H1 (cell line): ENCODE data around the gene SLIRP. TPM values are rescaled to one million over a fixed set of nuclear protein-coding genes. Genes with fewer than 3 reads are reported as not detected.

Experiments used
- CTCF ChIA-PET: fragments of 300-600 bp; sonication (Branson Sonifier 250); formaldehyde crosslinking; loops from one replicate; lab custom pipeline; 2021; ENCODE audit not compliant: partially characterized antibody; lab: Charles Lee
- POLR2A ChIA-PET: fragments of 300-600 bp; sonication (Branson Sonifier 250); formaldehyde crosslinking; loops from one replicate; lab custom pipeline; 2021; ENCODE audit warnings: inconsistent platforms; ENCODE audit not compliant: partially characterized antibody; lab: Charles Lee
- DNase-seq, 2 experiments: peaks; one replicate each; pipeline versions ENCODE4 v3.0.0 to v3.0.0-alpha.2; 2010 to 2022; ENCODE audit warnings: low spot score in 2 of 2, low read depth in 1 of 2, mixed read lengths in 1 of 2
- FAIRE-seq: peaks from 2 replicates; lab custom pipeline; 2011; peaks lifted over from hg19 to GRCh38; lab: Jason Lieb, UNC
- H2AFZ ChIP-seq: 2 replicates; pipeline ENCODE4 v1.8.1; 2012; ENCODE audit warnings: low read length, inconsistent platforms
- H2AK5ac ChIP-seq: 2 replicates; pipeline ENCODE4 v1.6.1; 2013; ENCODE audit warnings: low read depth, low read length
- H2BK120ac ChIP-seq: replicated peaks from 2 replicates; pipeline ENCODE3; 2013; ENCODE audit warnings: low read depth, low read length, inconsistent platforms
- H2BK12ac ChIP-seq: 2 replicates; pipeline ENCODE4 v1.6.1; 2013; ENCODE audit warnings: low read depth, low read length
- H2BK15ac ChIP-seq: 2 replicates; pipeline ENCODE4 v1.6.1; 2013; ENCODE audit warnings: low read length
- H2BK20ac ChIP-seq: 2 replicates; pipeline ENCODE4 v1.6.1; 2013; ENCODE audit warnings: low read length
- H2BK5ac ChIP-seq: 2 replicates; pipeline ENCODE4 v1.6.1; 2013; ENCODE audit warnings: low read depth, low read length
- H3K14ac ChIP-seq: 2 replicates; pipeline ENCODE4 v1.6.1; 2013; ENCODE audit warnings: inconsistent platforms; ENCODE audit not compliant: insufficient read length
- H3K18ac ChIP-seq: 2 replicates; pipeline ENCODE4 v1.6.1; 2013; ENCODE audit warnings: low read length; ENCODE audit errors: extremely low read depth
- H3K23ac ChIP-seq: 2 replicates; pipeline ENCODE4 v1.6.1; 2013; ENCODE audit warnings: inconsistent platforms; ENCODE audit not compliant: insufficient read length
- H3K23me2 ChIP-seq: 2 replicates; pipeline ENCODE4 v1.6.1; 2013; ENCODE audit warnings: low read depth, low read length
- H3K27ac ChIP-seq: 2 replicates; pipeline ENCODE4 v1.6.1; 2011; ENCODE audit warnings: low read depth, low read length, inconsistent platforms
- H3K27me3 ChIP-seq, 4 experiments: replicated peaks in 1 of 4; 1 replicate in 1 of 4; 2 replicates in 3 of 4; pipeline versions ENCODE4 v1.6.1 to v1.8.1; 2011 to 2013; ENCODE audit warnings: low read length in 3 of 4, mild to moderate bottlenecking in 3 of 4, inconsistent platforms in 2 of 4, mixed read lengths in 2 of 4, moderate library complexity in 1 of 4; ENCODE audit not compliant: control insufficient read depth in 3 of 4, insufficient read depth in 3 of 4; ENCODE audit errors: extremely low read depth in 1 of 4
- H3K36me3 ChIP-seq, 4 experiments: 2 replicates each; pipeline versions ENCODE4 v1.6.1 to v1.8.1; 2011 to 2013; ENCODE audit warnings: mild to moderate bottlenecking in 4 of 4, low read length in 3 of 4, moderate library complexity in 2 of 4, control low read depth in 1 of 4, inconsistent platforms in 1 of 4; ENCODE audit not compliant: insufficient read depth in 4 of 4, control insufficient read depth in 2 of 4
- H3K4ac ChIP-seq: replicated peaks from 2 replicates; pipeline ENCODE3; 2013; ENCODE audit warnings: low read length, low read depth, mixed read lengths, inconsistent platforms; ENCODE audit not compliant: insufficient read length
- H3K4me1 ChIP-seq, 4 experiments: replicated peaks in 1 of 4; 1 replicate in 1 of 4; 2 replicates in 3 of 4; pipeline versions ENCODE4 v1.6.1 to v1.8.1; 2011 to 2013; ENCODE audit warnings: low read length in 3 of 4, inconsistent platforms in 2 of 4, mixed read lengths in 1 of 4; ENCODE audit not compliant: insufficient read depth in 4 of 4, control insufficient read depth in 3 of 4
- H3K4me2 ChIP-seq, 2 experiments: 2 replicates each; pipeline versions ENCODE4 v1.6.1 to v1.8.1; 2011 to 2013; ENCODE audit warnings: low read depth in 2 of 2, low read length in 2 of 2, control low read depth in 1 of 2, inconsistent platforms in 1 of 2, mild to moderate bottlenecking in 1 of 2; ENCODE audit not compliant: insufficient read depth in 1 of 2
- H3K4me3 ChIP-seq, 4 experiments: fragments of 200-600, 300-600 bp in 1 of 4; sonication (generic), shearing (Covaris generic), sonication (Bioruptor Twin) in 1 of 4; 2 replicates each; pipeline versions ENCODE4 v1.5.1 to v1.8.1; 2011 to 2016; ENCODE audit warnings: low read length in 4 of 4, low read depth in 3 of 4, control low read depth in 2 of 4, inconsistent platforms in 2 of 4, mild to moderate bottlenecking in 2 of 4, mixed read lengths in 1 of 4, moderate library complexity in 1 of 4; ENCODE audit not compliant: insufficient read depth in 2 of 4; ENCODE audit errors: extremely low read depth in 1 of 4
- H3K56ac ChIP-seq: replicated peaks from 2 replicates; pipeline ENCODE3; 2013; ENCODE audit warnings: low read depth, mild to moderate bottlenecking, mixed read lengths, low read length, inconsistent platforms; ENCODE audit not compliant: insufficient read length
- H3K79me1 ChIP-seq: 2 replicates; pipeline ENCODE4 v1.6.1; 2013; ENCODE audit warnings: low read depth, low read length, control low read depth
- H3K79me2 ChIP-seq, 2 experiments: 2 replicates each; pipeline versions ENCODE4 v1.6.1 to v1.8.1; 2012 to 2013; ENCODE audit warnings: low read length in 2 of 2, mild to moderate bottlenecking in 2 of 2, inconsistent platforms in 1 of 2; ENCODE audit not compliant: insufficient read depth in 2 of 2, control insufficient read depth in 1 of 2
- H3K9ac ChIP-seq, 4 experiments: replicated peaks in 1 of 4; 1 replicate in 1 of 4; 2 replicates in 3 of 4; pipeline versions ENCODE4 v1.6.1 to v1.8.1; 2011 to 2013; ENCODE audit warnings: low read depth in 3 of 4, low read length in 3 of 4, control low read depth in 2 of 4, mild to moderate bottlenecking in 2 of 4, moderate library complexity in 2 of 4, inconsistent platforms in 1 of 4; ENCODE audit errors: extremely low read depth in 1 of 4
- H3K9me3 ChIP-seq, 2 experiments: 2 replicates each; pipeline versions ENCODE4 v1.6.1 to v1.8.1; 2012 to 2013; ENCODE audit warnings: mild to moderate bottlenecking in 2 of 2, moderate library complexity in 2 of 2, control low read depth in 1 of 2, inconsistent platforms in 1 of 2, low read depth in 1 of 2, low read length in 1 of 2, mixed read lengths in 1 of 2; ENCODE audit not compliant: insufficient read depth in 2 of 2
- H4K20me1 ChIP-seq, 2 experiments: replicated peaks in 1 of 2; 2 replicates each; pipeline versions ENCODE3 to v1.8.1; 2011 to 2013; ENCODE audit warnings: inconsistent platforms in 2 of 2, low read length in 2 of 2, mild to moderate bottlenecking in 1 of 2; ENCODE audit not compliant: insufficient read depth in 2 of 2, control insufficient read depth in 1 of 2
- H4K5ac ChIP-seq: 2 replicates; pipeline ENCODE4 v1.6.1; 2013; ENCODE audit warnings: low read length, low read depth, mixed read lengths, inconsistent platforms; ENCODE audit not compliant: insufficient read length
- H4K8ac ChIP-seq: 2 replicates; pipeline ENCODE4 v1.8.0; 2013; ENCODE audit warnings: mild to moderate bottlenecking, moderate library complexity, low read length, inconsistent platforms; ENCODE audit not compliant: insufficient read depth; ENCODE audit errors: extremely low read depth
- H4K91ac ChIP-seq: replicated peaks from 2 replicates; pipeline ENCODE3; 2013; ENCODE audit warnings: low read length, mixed read lengths, inconsistent platforms; ENCODE audit not compliant: insufficient read length
- BRCA1 ChIP-seq: IDR thresholded peaks from 2 replicates; pipeline ENCODE4 v1.6.1; 2012; ENCODE audit warnings: low read depth, low read length, improper control_type of control experiment
- EP300 ChIP-seq, 2 experiments: IDR thresholded peaks; 1 replicate in 1 of 2; 2 replicates in 1 of 2; pipeline ENCODE4 v1.6.1; 2011 to 2012; ENCODE audit warnings: low read depth in 2 of 2, low read length in 2 of 2, mild to moderate bottlenecking in 2 of 2, borderline replicate concordance in 1 of 2, inconsistent platforms in 1 of 2, moderate library complexity in 1 of 2
- HDAC2 ChIP-seq, 2 experiments: fragments of 300-600 bp in 1 of 2; sonication (generic) in 1 of 2; IDR thresholded peaks; 2 replicates each; pipeline ENCODE4 v1.6.1; 2011 to 2012; ENCODE audit warnings: low read depth in 2 of 2, low read length in 2 of 2, mild to moderate bottlenecking in 2 of 2, moderate library complexity in 2 of 2, borderline replicate concordance in 1 of 2, inconsistent platforms in 1 of 2
- PHF8 ChIP-seq: fragments of 200-600 bp; sonication (generic); conservative IDR thresholded peaks from 2 replicates; pipeline ENCODE4 v1.7.1; 2012; ENCODE audit warnings: low read depth, mild to moderate bottlenecking, inconsistent platforms, low read length, moderate library complexity
- POLR2A ChIP-seq, 2 experiments: IDR thresholded peaks; 1 replicate in 1 of 2; 2 replicates in 1 of 2; pipeline ENCODE4 v1.6.1; 2011; ENCODE audit warnings: low read depth in 2 of 2, low read length in 2 of 2, mild to moderate bottlenecking in 2 of 2; ENCODE audit errors: control extremely low read depth in 1 of 2
- RAD21 ChIP-seq, 2 experiments: IDR thresholded peaks in 1 of 2; conservative IDR thresholded peaks in 1 of 2; 2 replicates each; pipeline ENCODE4 v1.6.1; 2011; ENCODE audit warnings: low read depth in 2 of 2, low read length in 2 of 2, improper control_type of control experiment in 1 of 2, inconsistent platforms in 1 of 2, mild to moderate bottlenecking in 1 of 2, moderate library complexity in 1 of 2
- RFX5 ChIP-seq: IDR thresholded peaks from 2 replicates; pipeline ENCODE4 v1.6.1; 2011; ENCODE audit warnings: low read depth, low read length, improper control_type of control experiment, borderline replicate concordance
- SIRT6 ChIP-seq: IDR thresholded peaks from one replicate; pipeline ENCODE4 v1.7.1; 2012; ENCODE audit warnings: low read length, inconsistent platforms
- WGBS, 2 experiments: shearing (Covaris generic) in 1 of 2; methylation state at CpG; one replicate each; pipeline versions ENCODE4 v1.1.6 to v1.1.7; 2013 to 2015; ENCODE audit warnings: low lambda C conversion rate in 2 of 2, mixed read lengths in 2 of 2, inconsistent platforms in 1 of 2, low coverage in 1 of 2, missing lambda C conversion rate in 1 of 2; ENCODE audit not compliant: insufficient replicate concordance in 2 of 2, insufficient coverage in 1 of 2, insufficient read length in 1 of 2; ENCODE audit errors: extremely low coverage in 1 of 2, missing lambda C conversion rate in 1 of 2; 5-methylcytosine and 5-hydroxymethylcytosine counted together
- polyA plus RNA-seq, 7 experiments: library from polyadenylated mRNA; depleted of rRNA in 3 of 7; stranded (reverse) in 5 of 7; unstranded in 2 of 7; fragments of >200 nt in 5 of 7; fragments of 200-250 nt in 2 of 7; gene quantifications; 1 replicate in 5 of 7; 2 replicates in 1 of 7; 4 replicates in 1 of 7; pipeline versions ENCODE4 v1.2.1 to v1.2.3, GENCODE V29; 2011 to 2013; ENCODE audit warnings: missing spikeins in 2 of 7, mixed read lengths in 2 of 7
- total RNA-seq: library from RNA; stranded (reverse); fragmentation: NEBNext Ultra II Directional; extraction: Animal tissue kit (Norgen Biotek cat#: 25700); gene quantifications from 2 replicates; pipeline ENCODE4 v1.2.1, GENCODE V29; 2021

Gene SLIRP
- total and polyA plus RNA-seq, 2 of the 8 experiments (the other 6 are each of a cell fraction or from before 2014, with no cell fraction given): 374 to 383 TPM

DNA sequence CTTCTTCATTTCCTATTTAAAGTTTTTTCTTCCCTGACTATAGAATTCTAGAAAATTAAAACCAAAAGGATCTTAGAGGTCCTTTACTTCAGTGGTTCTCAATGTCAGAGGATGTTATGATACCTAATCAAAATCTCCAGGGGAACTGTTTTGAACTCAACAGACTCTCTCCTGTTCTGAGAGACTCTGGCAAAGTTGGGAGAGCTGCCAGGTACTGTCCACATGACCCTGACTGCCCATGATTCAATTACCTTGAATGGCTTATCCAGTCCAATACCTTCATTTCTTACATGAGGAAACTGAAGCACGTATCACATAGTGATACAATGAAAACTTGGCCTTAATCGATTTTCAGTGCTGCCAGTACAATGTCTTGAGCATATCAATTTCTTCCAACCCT, 16.6 kb upstream of the SLIRP start:
- Histone ChIP-seq H3K79me1 (0 out of 2 replicates have a peak, but pooled peaks cover under 1% of the 10 kb centered on the region), H3K4me2 (no peak overlapping the region), H2AFZ (no peak overlapping the region), H3K27me3 (no peaks in the 10 kb centered on the region), H3K23me2 (no peaks in the 10 kb centered on the region), H3K18ac (no peak overlapping the region), H4K91ac (no peak overlapping the region), H4K8ac (no peak overlapping the region), H3K14ac (no peak overlapping the region), H3K4ac (no peak overlapping the region), H3K4me3 (no peak overlapping the region), H2BK5ac (no peak overlapping the region), H2AK5ac (no peak overlapping the region), H3K56ac (no peak overlapping the region), H2BK12ac (no peak overlapping the region), H3K79me2 (no peaks in the 10 kb centered on the region), H3K23ac (no peak overlapping the region), H3K4me1 (no peaks in the 10 kb centered on the region), H3K36me3 (peaks cover 0 to 25% (median 6%) of the 10 kb centered on the region in 4 experiments), H4K5ac (no peak overlapping the region), H3K9ac (no peak overlapping the region), H2BK15ac (no peak overlapping the region), H4K20me1 (peaks cover 0 to 2% of the 10 kb centered on the region in 2 experiments), H2BK20ac (no peak overlapping the region), H3K27ac (no peak overlapping the region), H2BK120ac (no peak overlapping the region), H3K9me3 (no peaks in the 10 kb centered on the region)
- CTCF ChIA-PET: interaction anchor here (0.6 to 1.2 kb wide), 3 partner anchors 37 to 131 kb away, joined by 3 to 4 read pairs (median 3); no protein-coding TSS in a partner anchor
- WGBS, 2 experiments: 91% methylated on average over 2 of the region's 2 CpGs; no CpG with 5 or more reads in 1 of the 2 experiments
- POLR2A ChIA-PET: no interaction called here
- no peak for FAIRE-seq
- TF ChIP-seq EP300 (IDR thresholded peaks at IDR 0.05; ENCODE audit: borderline replicate concordance in 1 of 2, low read depth in 2 of 2, low read length in 2 of 2): no peak
- TF ChIP-seq RAD21 (IDR thresholded peaks at IDR 0.05 in 1 of 2, conservative IDR thresholded peaks at IDR 0.05 in 1 of 2; ENCODE audit: low read depth in 2 of 2, low read length in 2 of 2): no peak
- TF ChIP-seq SIRT6: no peak
- TF ChIP-seq BRCA1: no peak
- TF ChIP-seq HDAC2 (IDR thresholded peaks at IDR 0.05; ENCODE audit: borderline replicate concordance in 1 of 2, low read depth in 2 of 2, low read length in 2 of 2): no peak
- no peak for TF ChIP-seq POLR2A (IDR thresholded peaks at IDR 0.05; ENCODE audit: control extremely low read depth in 1 of 2, low read depth in 2 of 2, low read length in 2 of 2)
- no peak for TF ChIP-seq PHF8
- TF ChIP-seq RFX5: no peak
- DNase-seq: no peak
